Loucy (cell line): Measurements from ENCODE around the gene ABHD10.

Source experiments
- H2AFZ ChIP-seq: fragments of 200-600 bp; sonication (generic); 2 replicates; pipeline ENCODE4 v1.6.0; 2016; ENCODE audit warnings: antibody characterized with exemption, mild to moderate bottlenecking, low read length, moderate library complexity
- H3F3A ChIP-seq: fragments of 200-600 bp; 2 replicates; pipeline ENCODE4 v1.6.0; 2016; ENCODE audit warnings: antibody characterized with exemption, low read depth, mild to moderate bottlenecking
- H3K27me3 ChIP-seq: fragments of 200-600 bp; sonication (generic); 2 replicates; pipeline ENCODE4 v1.6.1; 2014; ENCODE audit warnings: low read length, mild to moderate bottlenecking; ENCODE audit not compliant: insufficient read depth, poor library complexity, severe bottlenecking
- H3K36me3 ChIP-seq: fragments of 200-600 bp; sonication (generic); 2 replicates; pipeline ENCODE4 v1.6.1; 2016; ENCODE audit warnings: low read length; ENCODE audit not compliant: insufficient read depth
- H3K4me1 ChIP-seq: fragments of 200-600 bp; sonication (generic); 2 replicates; pipeline ENCODE4 v1.5.1; 2014; ENCODE audit warnings: low read length, mild to moderate bottlenecking; ENCODE audit not compliant: insufficient read depth, poor library complexity, severe bottlenecking
- H3K4me2 ChIP-seq: fragments of 200-600 bp; sonication (generic); 2 replicates; pipeline ENCODE4 v1.6.0; 2014; ENCODE audit warnings: antibody characterized with exemption, low read length, low read depth, mild to moderate bottlenecking; ENCODE audit not compliant: poor library complexity, severe bottlenecking
- H3K4me3 ChIP-seq: fragments of 200-600 bp; sonication (generic); 2 replicates; pipeline ENCODE4 v1.5.1; 2014; ENCODE audit warnings: low read length, mild to moderate bottlenecking, mixed read lengths; ENCODE audit not compliant: poor library complexity, severe bottlenecking
- H3K79me2 ChIP-seq: fragments of 200-600 bp; sonication (generic); 2 replicates; pipeline ENCODE4 v1.6.1; 2014; ENCODE audit warnings: low read length; ENCODE audit not compliant: insufficient read depth
- H3K9ac ChIP-seq: fragments of 200-600 bp; sonication (generic); 2 replicates; pipeline ENCODE4 v1.6.0; 2014; ENCODE audit warnings: mild to moderate bottlenecking, low read depth, low read length, moderate library complexity; ENCODE audit not compliant: poor library complexity, severe bottlenecking
- H3K9me2 ChIP-seq: fragments of 200-600 bp; sonication (generic); replicated peaks from 2 replicates; pipeline ENCODE4 v1.6.1; 2016; ENCODE audit warnings: low read depth, low read length, mixed read lengths
- H3K9me3 ChIP-seq: fragments of 200-600 bp; sonication (generic); 2 replicates; pipeline ENCODE4 v1.6.1; 2014; ENCODE audit warnings: mild to moderate bottlenecking, antibody characterized with exemption, low read length, low read depth; ENCODE audit not compliant: insufficient read depth
- H4K20me1 ChIP-seq: fragments of 200-600 bp; sonication (generic); 2 replicates; pipeline ENCODE4 v1.6.0; 2014; ENCODE audit warnings: antibody characterized with exemption, low read length, mild to moderate bottlenecking; ENCODE audit not compliant: insufficient read depth, poor library complexity, severe bottlenecking
- EZH2phosphoT487 ChIP-seq: fragments of 200-600 bp; IDR thresholded peaks from 2 replicates; pipeline ENCODE4 v1.6.1; 2018; ENCODE audit warnings: antibody characterized with exemption, mild to moderate bottlenecking, moderate library complexity, borderline replicate concordance
- TF ChIP-seq, protein P1 (sequence below): fragments of 200-600 bp; sonication (generic); conservative IDR thresholded peaks from 2 replicates; pipeline ENCODE4 v1.5.1; 2014; ENCODE audit warnings: mild to moderate bottlenecking, antibody characterized with exemption, low read length

ABHD10 gene

DNA sequence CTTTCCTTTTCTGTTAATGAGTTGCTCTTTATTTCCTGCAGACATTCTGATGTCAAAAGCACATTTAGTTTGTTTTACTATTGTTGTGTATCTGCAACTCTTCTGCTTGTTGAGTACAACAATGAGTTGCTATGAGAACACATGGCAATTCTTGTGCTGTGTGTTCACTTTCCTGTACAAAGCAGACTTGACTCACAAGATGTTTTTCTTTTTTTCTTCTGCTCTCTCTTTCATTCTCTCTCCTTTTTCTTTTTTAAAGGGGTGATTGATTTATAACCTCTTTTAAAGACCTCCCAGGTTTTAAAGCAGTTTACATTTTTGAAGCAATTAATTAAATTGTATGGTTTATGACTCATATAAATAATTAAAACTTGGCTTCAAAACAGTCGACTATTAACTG lies 31.6 kb upstream of the ABHD10 start:
- Histone ChIP-seq H3K4me3 (no peak overlapping the region), H3K9me3 (no peaks in the 10 kb centered on the region), H3K4me2 (no peak overlapping the region), H3K9me2 (no peaks in the 10 kb centered on the region), H2AFZ (no peak overlapping the region), H3K9ac (no peak overlapping the region), H3K79me2 (no peaks in the 10 kb centered on the region), H3K36me3 (no peaks in the 10 kb centered on the region), H3K27me3 (no peaks in the 10 kb centered on the region), H4K20me1 (no peaks in the 10 kb centered on the region), H3K4me1 (no peaks in the 10 kb centered on the region), H3F3A (no peaks in the 10 kb centered on the region)
- TF ChIP-seq, protein P1, sequence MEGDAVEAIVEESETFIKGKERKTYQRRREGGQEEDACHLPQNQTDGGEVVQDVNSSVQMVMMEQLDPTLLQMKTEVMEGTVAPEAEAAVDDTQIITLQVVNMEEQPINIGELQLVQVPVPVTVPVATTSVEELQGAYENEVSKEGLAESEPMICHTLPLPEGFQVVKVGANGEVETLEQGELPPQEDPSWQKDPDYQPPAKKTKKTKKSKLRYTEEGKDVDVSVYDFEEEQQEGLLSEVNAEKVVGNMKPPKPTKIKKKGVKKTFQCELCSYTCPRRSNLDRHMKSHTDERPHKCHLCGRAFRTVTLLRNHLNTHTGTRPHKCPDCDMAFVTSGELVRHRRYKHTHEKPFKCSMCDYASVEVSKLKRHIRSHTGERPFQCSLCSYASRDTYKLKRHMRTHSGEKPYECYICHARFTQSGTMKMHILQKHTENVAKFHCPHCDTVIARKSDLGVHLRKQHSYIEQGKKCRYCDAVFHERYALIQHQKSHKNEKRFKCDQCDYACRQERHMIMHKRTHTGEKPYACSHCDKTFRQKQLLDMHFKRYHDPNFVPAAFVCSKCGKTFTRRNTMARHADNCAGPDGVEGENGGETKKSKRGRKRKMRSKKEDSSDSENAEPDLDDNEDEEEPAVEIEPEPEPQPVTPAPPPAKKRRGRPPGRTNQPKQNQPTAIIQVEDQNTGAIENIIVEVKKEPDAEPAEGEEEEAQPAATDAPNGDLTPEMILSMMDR: no peak
- no peak for TF ChIP-seq EZH2phosphoT487

DNA sequence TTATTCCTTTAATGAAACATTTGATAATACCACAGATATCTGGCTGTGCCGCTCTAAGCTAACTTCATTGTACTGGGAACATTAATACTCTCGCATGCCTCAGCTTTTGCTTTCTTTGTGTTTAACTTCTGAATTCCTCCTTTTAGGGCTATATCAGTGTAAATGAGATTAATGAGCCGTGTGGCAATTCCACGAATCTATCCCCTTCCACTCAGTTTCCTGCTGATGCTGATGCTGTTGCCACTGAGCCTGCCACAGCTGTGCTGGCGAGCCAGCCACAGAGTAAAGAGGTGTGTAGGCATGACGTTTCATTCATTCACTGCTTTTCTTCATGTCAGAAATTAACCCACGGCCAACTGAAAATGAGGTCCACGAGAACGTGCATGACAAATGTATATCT lies 30.0 kb upstream of the ABHD10 start:
- Histone ChIP-seq H3K4me3 (no peak overlapping the region), H4K20me1 (no peaks in the 10 kb centered on the region), H3K4me2 (no peak overlapping the region), H3K27me3 (no peaks in the 10 kb centered on the region), H3K79me2 (no peaks in the 10 kb centered on the region), H3K9me3 (no peaks in the 10 kb centered on the region), H3K36me3 (no peaks in the 10 kb centered on the region), H3K9ac (no peak overlapping the region), H3K4me1 (no peaks in the 10 kb centered on the region), H3K9me2 (no peaks in the 10 kb centered on the region), H2AFZ (no peak overlapping the region), H3F3A (no peaks in the 10 kb centered on the region)
- TF ChIP-seq, protein P1: no peak
- no peak for TF ChIP-seq EZH2phosphoT487

DNA sequence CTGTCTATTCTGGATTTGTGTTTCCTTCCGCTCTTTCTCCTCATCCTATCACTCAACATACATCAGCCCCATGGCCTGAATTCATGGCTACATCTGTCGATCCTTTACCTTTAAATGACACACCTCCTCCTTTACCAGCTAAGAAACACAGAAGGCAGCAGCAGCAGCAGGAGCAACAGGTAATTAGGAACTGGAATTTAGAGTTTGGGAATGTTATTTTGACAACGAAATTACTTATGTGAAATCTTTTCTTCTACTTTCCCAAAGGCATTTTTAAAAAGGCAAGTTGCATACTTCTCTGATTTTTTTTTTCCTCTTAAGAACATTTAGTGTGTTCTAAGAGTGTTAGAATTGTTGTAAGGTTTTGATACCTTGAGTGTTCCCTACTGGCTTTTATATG lies 29.1 kb upstream of the ABHD10 start:
- Histone ChIP-seq H3K27me3 (no peaks in the 10 kb centered on the region), H4K20me1 (no peaks in the 10 kb centered on the region), H3F3A (no peaks in the 10 kb centered on the region), H3K4me3 (no peak overlapping the region), H3K9me2 (no peaks in the 10 kb centered on the region), H3K9ac (no peak overlapping the region), H3K4me2 (no peak overlapping the region), H3K36me3 (no peaks in the 10 kb centered on the region), H3K9me3 (no peaks in the 10 kb centered on the region), H3K79me2 (no peaks in the 10 kb centered on the region), H2AFZ (no peak overlapping the region), H3K4me1 (no peaks in the 10 kb centered on the region)
- TF ChIP-seq, protein P1: no peak
- no peak for TF ChIP-seq EZH2phosphoT487
